Natural killer cell treated with Interleukin-12 subunit alpha and Interleukin-12 subunit beta and Interleukin-15 and Interleukin-18, amount 100 ng/mL, for 72 hours (primary cell): ENCODE results near the gene EYA4. TPM values are rescaled to one million over a fixed set of nuclear protein-coding genes. Genes with fewer than 3 reads are reported as not detected.

ENCODE experiments used
- ATAC-seq, 2 donors: fragments of 150-1000 bp; cut with Tn5 transposase in 1 of 2; sonication (Bioruptor Pico), chemical (Tn5 transposase) in 1 of 2; 2 replicates each; pipeline ENCODE4 v1.10.0; 2021
- DNase-seq: peaks from one replicate; pipeline ENCODE4 v3.0.0; 2022; ENCODE audit warnings: low spot score
- H3K27ac Mint-ChIP-seq, 2 donors: 1 replicate in 1 of 2; 2 replicates in 1 of 2; pipeline ENCODE4 v1.8.0; 2022; ENCODE audit warnings: mixed read lengths in 2 of 2, mild to moderate bottlenecking in 1 of 2, moderate library complexity in 1 of 2
- H3K27me3 Mint-ChIP-seq, 2 donors: 1 replicate in 1 of 2; 2 replicates in 1 of 2; pipeline ENCODE4 v1.8.0; 2022; ENCODE audit warnings: mixed read lengths in 2 of 2
- H3K36me3 Mint-ChIP-seq: one replicate; pipeline ENCODE4 v1.8.0; 2022; ENCODE audit warnings: mixed read lengths
- H3K4me1 Mint-ChIP-seq, 2 donors: 1 replicate in 1 of 2; 2 replicates in 1 of 2; pipeline ENCODE4 v1.8.0; 2022; ENCODE audit warnings: low read depth in 2 of 2, mixed read lengths in 2 of 2, mild to moderate bottlenecking in 1 of 2
- H3K4me3 Mint-ChIP-seq: one replicate; pipeline ENCODE4 v1.8.0; 2022; ENCODE audit warnings: mixed read lengths
- H3K9me3 Mint-ChIP-seq: 2 replicates; pipeline ENCODE4 v1.8.0; 2022; ENCODE audit warnings: mixed read lengths
- total RNA-seq, 2 donors: library from RNA; stranded (reverse); gene quantifications; one replicate each; pipeline ENCODE4 v1.2.3, GENCODE V29; 2022

EYA4 gene
- total RNA-seq, 2 donors from 2014 or later, result not detected

- Mint-ChIP-seq H3K27me3 (no peaks in the 10 kb centered on the region), H3K4me1 (no peaks in the 10 kb centered on the region), H3K4me3 (no peak overlapping the region), H3K9me3 (no peaks in the 10 kb centered on the region), H3K36me3 (no peaks in the 10 kb centered on the region), H3K27ac (no peak overlapping the region)
- ATAC-seq (no peak), DNase-seq (no peak)
Observed at GRCh38 chr6:133456944-133457343, 215.8 kb downstream of the EYA4 start.

GRCh38 chr6:133460101-133460500 lies 218.9 kb downstream of the EYA4 start:
- Mint-ChIP-seq H3K27ac (no peak overlapping the region), H3K4me3 (no peak overlapping the region), H3K36me3 (no peaks in the 10 kb centered on the region), H3K27me3 (no peaks in the 10 kb centered on the region), H3K9me3 (no peaks in the 10 kb centered on the region), H3K4me1 (no peaks in the 10 kb centered on the region)
- no peak for DNase-seq
- no peak for ATAC-seq

DNA sequence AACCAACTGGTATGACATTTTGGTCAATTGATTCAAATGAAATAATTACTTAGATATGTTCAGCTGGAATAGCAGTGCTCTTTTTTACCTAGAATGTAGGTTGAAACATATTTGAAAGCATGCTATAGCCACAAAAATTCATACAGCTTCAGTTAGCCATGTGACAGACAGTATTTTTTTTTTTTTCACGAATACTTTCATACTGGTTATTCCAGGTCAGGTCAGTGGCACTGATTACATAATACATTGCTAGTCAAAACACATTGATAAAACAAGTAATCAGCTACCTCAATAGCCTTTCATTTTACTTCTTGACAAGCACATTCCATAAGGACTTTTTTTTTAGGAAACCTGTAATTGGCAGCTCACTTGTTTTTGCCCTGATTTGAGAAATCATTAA lies 222.6 kb downstream of the EYA4 start:
- Mint-ChIP-seq H3K36me3 (no peaks in the 10 kb centered on the region), H3K4me1 (no peaks in the 10 kb centered on the region), H3K27me3 (no peaks in the 10 kb centered on the region), H3K9me3 (peaks cover 11% of the 10 kb centered on the region), H3K4me3 (no peak overlapping the region), H3K27ac (no peak overlapping the region)
- ATAC-seq, result no peak
- DNase-seq, result no peak

DNA sequence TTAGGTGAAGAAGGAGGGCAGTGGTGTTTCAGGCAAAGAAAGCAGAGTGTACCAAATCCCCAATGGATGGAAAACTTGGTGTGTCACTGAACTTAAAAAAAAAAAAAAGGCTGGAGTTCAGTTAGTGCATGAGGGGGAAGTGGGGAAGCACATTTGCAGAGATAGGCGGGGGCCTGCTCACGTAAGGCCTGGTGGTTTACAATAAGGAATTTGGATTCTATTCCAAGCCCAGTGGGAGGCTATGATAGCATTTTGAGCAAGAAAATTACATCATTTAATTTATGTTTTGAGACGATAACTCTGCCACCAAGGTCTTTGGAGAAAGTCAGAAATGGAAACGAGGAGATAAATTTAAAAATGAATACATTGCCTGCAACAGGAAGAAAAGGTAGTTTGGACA lies 225.5 kb downstream of the EYA4 start:
- H3K4me3 Mint-ChIP-seq, result no peak overlapping the region
- no peaks in the 10 kb centered on the region for H3K36me3 Mint-ChIP-seq
- peaks cover 11% of the 10 kb centered on the region for H3K9me3 Mint-ChIP-seq
- H3K27me3 Mint-ChIP-seq, result no peaks in the 10 kb centered on the region
- ATAC-seq, result no peak
- no peak overlapping the region for H3K27ac Mint-ChIP-seq
- H3K4me1 Mint-ChIP-seq, result no peaks in the 10 kb centered on the region
- no peak for DNase-seq

GRCh38 chr6:133467231-133467981 lies 226.2 kb downstream of the EYA4 start:
- Mint-ChIP-seq H3K4me1 (no peaks in the 10 kb centered on the region), H3K27ac (no peak overlapping the region), H3K4me3 (no peak overlapping the region), H3K36me3 (no peaks in the 10 kb centered on the region), H3K9me3 (peaks cover 11% of the 10 kb centered on the region), H3K27me3 (no peaks in the 10 kb centered on the region)
- DNase-seq (no peak), ATAC-seq (no peak)

DNA sequence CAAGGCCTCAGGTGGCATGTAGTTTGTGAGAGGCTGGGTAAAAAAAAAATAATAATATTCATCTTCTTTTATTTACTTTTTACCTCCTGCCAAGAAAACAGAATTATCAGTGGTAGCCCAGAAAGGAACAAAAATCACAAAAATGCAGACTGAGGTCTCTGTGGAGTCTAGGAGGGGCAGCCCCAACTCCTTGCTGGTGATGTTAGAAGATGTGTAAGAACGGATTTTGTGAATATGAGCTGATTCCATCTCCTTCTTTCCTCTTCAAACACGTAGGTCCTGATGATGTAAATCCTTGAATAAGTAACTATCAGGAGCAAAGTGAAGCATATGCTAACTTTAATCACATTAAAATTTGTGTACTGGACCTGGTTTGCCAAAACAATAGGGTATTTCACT lies 226.8 kb downstream of the EYA4 start:
- Mint-ChIP-seq H3K4me3 (no peak overlapping the region), H3K9me3 (peaks cover 11% of the 10 kb centered on the region), H3K36me3 (no peaks in the 10 kb centered on the region), H3K4me1 (no peaks in the 10 kb centered on the region), H3K27ac (no peak overlapping the region), H3K27me3 (no peaks in the 10 kb centered on the region)
- ATAC-seq, result no peak
- DNase-seq, result no peak

DNA sequence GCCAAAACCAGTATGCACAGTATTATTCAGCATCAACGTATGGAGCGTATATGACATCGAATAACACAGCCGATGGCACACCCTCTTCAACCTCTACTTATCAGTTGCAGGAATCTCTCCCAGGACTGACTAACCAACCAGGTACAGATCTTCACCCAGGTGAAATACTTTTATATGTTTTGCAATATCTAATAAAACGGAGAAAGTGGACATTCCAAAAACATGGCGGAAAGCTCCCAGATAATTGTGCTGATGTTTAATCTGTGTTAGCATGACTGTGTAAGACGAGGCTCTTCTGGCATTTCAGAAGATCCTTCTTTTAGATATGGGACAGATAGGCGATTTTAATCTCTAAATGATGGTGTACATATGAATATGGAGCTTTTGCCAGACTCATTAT lies 227.4 kb downstream of the EYA4 start:
- Mint-ChIP-seq H3K4me1 (no peaks in the 10 kb centered on the region), H3K27me3 (no peaks in the 10 kb centered on the region), H3K27ac (no peak overlapping the region), H3K36me3 (no peaks in the 10 kb centered on the region), H3K9me3 (peaks cover 11% of the 10 kb centered on the region), H3K4me3 (no peak overlapping the region)
- DNase-seq (no peak), ATAC-seq (no peak)

DNA sequence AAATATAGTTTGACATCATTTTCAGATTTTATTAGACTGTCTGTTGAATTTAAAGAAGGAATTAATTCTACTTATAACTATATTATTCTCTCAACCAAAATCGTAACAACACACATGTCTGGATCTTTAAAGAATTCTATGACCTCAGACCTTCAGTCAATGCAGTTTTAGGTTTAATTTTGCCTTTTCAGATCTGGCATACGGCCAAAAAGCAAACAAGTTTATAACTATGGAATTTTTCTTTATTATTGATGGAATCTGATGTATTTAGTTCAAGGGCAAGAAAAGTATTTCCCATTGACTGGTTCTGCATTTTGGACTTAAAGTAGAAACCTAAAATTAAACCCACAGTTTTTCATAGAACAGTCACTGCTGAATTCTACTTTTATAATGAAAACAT lies 233.4 kb downstream of the EYA4 start:
- no peak overlapping the region for H3K27ac Mint-ChIP-seq
- H3K4me1 Mint-ChIP-seq, result no peaks in the 10 kb centered on the region
- ATAC-seq, result no peak
- no peak for DNase-seq
- no peaks in the 10 kb centered on the region for H3K9me3 Mint-ChIP-seq
- H3K4me3 Mint-ChIP-seq, result no peak overlapping the region
- no peaks in the 10 kb centered on the region for H3K36me3 Mint-ChIP-seq
- H3K27me3 Mint-ChIP-seq, result no peaks in the 10 kb centered on the region

GRCh38 chr6:133478673-133479072 lies 237.5 kb downstream of the EYA4 start:
- H3K36me3 Mint-ChIP-seq, result no peaks in the 10 kb centered on the region
- H3K27ac Mint-ChIP-seq, result no peak overlapping the region
- no peaks in the 10 kb centered on the region for H3K27me3 Mint-ChIP-seq
- DNase-seq, result no peak
- no peaks in the 10 kb centered on the region for H3K9me3 Mint-ChIP-seq
- H3K4me3 Mint-ChIP-seq, result no peak overlapping the region
- no peak for ATAC-seq
- H3K4me1 Mint-ChIP-seq, result no peaks in the 10 kb centered on the region

DNA sequence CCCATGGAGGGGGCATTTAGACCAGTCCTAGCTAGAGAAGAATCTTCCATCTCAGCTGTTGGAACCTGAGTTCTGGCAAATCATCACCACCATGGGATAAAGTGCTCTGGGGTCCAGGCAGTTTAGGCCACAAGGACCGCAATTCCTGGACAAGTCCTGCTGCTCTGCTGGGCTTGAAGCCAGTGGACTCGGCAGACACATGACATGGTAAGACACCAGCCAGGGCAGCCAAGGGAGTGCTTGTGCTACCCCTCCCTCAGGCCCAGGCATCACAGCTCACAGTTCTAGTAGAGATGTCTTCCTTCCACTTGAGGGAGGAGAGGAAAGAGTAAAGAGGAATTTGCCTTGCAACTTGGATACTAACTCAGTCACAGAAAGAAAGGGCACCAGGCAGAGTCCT lies 246.0 kb downstream of the EYA4 start:
- Mint-ChIP-seq H3K4me3 (no peak overlapping the region), H3K27me3 (peaks cover 0 to 7% of the 10 kb centered on the region in 2 donors), H3K4me1 (no peaks in the 10 kb centered on the region), H3K27ac (no peak overlapping the region), H3K36me3 (peaks cover 6% of the 10 kb centered on the region), H3K9me3 (peaks cover 8% of the 10 kb centered on the region)
- ATAC-seq, result no peak
- no peak for DNase-seq

DNA sequence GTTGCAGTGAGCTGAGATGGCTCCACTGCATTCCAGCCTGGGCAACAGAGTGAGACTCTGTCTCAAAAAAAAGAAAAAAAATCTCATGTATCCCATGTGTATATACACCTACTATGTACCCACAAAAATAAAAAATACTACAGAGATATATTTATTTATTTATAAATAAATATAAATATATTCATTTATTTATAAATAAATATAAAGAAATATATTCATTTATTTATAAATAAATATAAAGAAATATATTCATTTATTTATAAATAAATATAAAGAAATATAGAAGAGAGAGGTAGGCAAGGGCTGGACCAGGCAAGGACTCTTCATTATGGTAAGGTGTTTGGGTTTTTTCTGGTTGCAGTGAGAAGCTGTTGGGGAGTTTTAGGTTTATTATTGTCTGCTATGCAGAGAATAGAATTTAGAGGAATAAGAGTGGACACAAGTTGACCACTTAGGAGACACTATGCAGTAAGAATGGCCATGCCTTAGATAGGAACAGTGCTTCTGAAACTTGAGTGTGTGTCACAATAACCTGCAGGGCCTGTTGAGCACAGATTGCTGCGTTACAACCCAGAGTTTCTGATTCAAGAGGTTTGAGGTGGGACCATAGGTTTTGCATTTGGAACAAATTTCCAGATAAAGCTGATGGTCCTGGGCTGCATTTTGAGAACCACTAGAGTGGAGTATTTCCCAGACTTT lies 254.2 kb downstream of the EYA4 start:
- ATAC-seq (no peak), DNase-seq (no peak)
- Mint-ChIP-seq H3K36me3 (no peaks in the 10 kb centered on the region), H3K27me3 (no peaks in the 10 kb centered on the region), H3K4me1 (no peaks in the 10 kb centered on the region), H3K27ac (no peak overlapping the region), H3K4me3 (no peak overlapping the region), H3K9me3 (peaks cover 4% of the 10 kb centered on the region)

DNA sequence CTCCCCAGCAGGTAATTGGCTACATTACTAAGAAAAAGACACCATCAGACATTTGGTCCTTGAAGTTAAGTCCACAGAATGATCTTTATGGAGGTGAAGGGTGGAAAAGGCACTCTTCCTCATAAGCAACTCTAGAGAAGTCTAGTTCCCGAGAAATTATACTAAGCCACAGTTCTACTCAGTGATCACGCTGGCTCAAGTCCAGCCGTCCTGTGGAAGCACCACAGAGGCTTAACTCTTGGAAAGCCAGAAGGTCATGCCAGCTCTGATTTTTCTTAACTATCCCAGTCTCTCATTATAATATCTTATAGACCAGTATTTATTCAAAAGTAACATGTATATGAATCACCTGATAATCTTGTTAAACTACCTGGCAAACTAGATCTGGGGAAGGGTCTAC lies 258.5 kb downstream of the EYA4 start:
- no peaks in the 10 kb centered on the region for H3K4me1 Mint-ChIP-seq
- H3K9me3 Mint-ChIP-seq, result no peaks in the 10 kb centered on the region
- H3K36me3 Mint-ChIP-seq, result no peaks in the 10 kb centered on the region
- no peak overlapping the region for H3K27ac Mint-ChIP-seq
- DNase-seq (no peak), ATAC-seq (no peak)
- no peak overlapping the region for H3K4me3 Mint-ChIP-seq
- H3K27me3 Mint-ChIP-seq, result no peaks in the 10 kb centered on the region

DNA sequence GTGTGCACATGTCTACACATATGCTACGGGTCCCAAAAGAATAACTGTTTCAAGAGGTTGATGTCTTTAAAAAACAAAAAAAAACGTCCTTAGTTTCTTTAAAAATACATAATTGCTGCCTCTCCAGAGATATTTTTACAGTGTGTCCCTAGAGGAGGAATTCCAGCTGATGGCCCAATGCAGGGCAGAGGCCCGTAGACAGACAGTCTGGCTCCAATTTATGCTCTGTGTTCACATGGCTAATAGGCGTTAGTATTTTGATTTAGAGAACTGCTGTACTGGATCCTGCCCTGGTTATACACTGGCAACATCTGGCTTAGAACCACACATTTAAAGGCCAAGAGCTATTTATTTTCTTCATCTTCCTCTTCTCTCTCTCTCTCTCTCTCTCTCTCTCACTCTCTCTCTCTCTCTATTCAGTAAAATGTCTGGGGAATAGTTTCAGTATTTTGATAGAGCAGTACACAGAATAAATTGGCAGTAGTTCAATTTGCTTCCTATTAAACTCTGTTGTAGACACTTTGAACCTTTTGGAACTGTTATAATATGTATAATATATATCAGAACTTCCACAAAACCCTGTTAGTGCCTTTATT lies 260.6 kb downstream of the EYA4 start:
- Mint-ChIP-seq H3K9me3 (no peaks in the 10 kb centered on the region), H3K27me3 (no peaks in the 10 kb centered on the region), H3K36me3 (no peaks in the 10 kb centered on the region), H3K4me1 (no peaks in the 10 kb centered on the region), H3K4me3 (no peak overlapping the region), H3K27ac (no peak overlapping the region)
- ATAC-seq, result no peak
- DNase-seq, result no peak

- no peaks in the 10 kb centered on the region for H3K36me3 Mint-ChIP-seq
- no peak overlapping the region for H3K27ac Mint-ChIP-seq
- ATAC-seq, result no peak
- H3K27me3 Mint-ChIP-seq, result no peaks in the 10 kb centered on the region
- no peak for DNase-seq
- H3K4me3 Mint-ChIP-seq, result no peak overlapping the region
- H3K4me1 Mint-ChIP-seq, result no peaks in the 10 kb centered on the region
- no peaks in the 10 kb centered on the region for H3K9me3 Mint-ChIP-seq
Observed at GRCh38 chr6:133502441-133503335, 261.5 kb downstream of the EYA4 start.
